NCI-H1930 (cell line): ENCODE measurements around the gene IFNA21.
"Not testable (repeated sequence)": the region's sequence is repeated elsewhere in the genome, so short reads cannot be mapped to it uniquely, and the experiment has no call there.

Experiments
- DNase-seq, 2 experiments: peaks; one replicate each; lab custom pipeline; 2025; lab: John Stamatoyannopoulos, UW

Gene IFNA21

DNA sequence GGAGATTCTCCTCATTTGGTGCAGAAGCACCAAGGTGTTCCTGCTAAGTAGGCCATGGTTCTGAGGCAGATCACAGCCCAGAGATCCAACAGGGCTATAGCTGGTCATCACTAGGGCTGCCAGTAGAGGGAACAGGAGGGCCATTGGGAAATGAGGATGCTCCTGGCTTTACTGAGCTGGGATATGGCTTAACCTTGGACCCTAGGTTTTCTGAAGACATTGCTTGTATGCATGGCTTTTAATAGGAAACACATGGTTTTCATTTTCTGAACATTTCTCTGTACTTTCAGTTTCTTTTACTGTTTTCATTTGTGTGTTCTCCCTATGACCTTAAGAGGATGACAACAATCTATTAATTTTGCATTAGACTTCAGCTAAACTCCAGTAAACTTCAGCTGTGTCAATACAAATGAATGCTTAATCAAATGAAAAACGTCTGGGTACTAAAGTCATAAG, 25.0 kb downstream of the IFNA21 start, which contains the start of gene IFNW1:
Gene IFNW1 (minus strand): TSS at position 406 of the 456 bp plus-strand sequence. CDS start 262 bp downstream, at position 144.
- DNase-seq: no peak

DNA sequence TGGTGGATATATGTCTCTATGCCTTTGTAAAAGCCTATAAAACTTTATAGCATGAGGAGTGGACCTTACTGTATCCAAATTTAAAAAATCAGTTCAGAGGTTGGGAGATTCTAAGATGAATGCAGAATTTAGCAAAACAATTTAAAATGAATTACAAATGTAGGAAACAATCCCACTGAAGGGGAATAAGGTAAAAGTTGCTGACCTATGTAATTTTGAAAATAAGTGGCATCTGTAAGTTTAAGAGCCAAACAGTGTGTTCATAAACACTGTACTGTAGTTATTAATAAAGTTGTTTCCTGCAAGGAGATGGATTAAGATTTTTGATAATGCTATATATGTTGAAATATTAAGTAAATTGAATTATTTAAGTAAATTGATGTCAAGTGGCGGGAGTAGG, 29.4 kb downstream of the IFNA21 start:
- no peak for DNase-seq

DNA sequence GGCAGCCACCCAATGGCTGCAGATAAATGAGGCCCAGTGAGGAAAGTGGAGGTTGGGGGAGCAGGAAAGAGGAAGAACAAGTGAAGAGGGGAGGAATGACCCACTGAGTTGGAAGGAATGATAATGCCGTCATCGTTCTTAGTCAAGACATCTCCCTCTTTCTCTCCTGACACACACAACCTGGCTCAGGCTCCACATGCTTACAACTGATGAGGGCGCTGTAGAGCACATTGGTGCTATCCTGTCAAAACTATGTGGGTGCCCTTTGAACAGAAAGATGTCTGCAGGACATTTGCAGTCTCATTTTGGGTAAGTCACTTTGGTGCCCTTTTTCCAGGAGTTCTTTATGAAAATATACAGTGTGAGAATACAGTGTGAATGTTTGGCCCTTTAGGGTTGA, 30.7 kb downstream of the IFNA21 start:
- DNase-seq: no peak

DNA sequence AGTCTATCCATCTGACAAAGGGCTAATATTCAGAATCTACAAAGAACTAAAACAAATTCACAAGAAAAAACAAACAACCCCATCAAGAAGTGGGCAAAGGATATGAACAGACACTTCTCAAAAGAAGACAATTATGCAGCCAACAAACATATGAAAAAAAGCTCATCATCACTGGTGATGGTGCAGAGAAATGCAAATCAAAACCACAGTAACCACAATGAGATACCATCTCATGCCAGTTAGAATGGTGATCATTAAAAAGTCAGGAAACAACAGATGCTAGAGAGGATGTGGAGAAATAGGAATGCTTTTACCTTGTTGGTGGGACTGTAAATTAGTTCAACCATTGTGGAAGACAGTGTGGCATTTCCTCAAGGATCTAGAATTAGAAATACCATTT, 38.3 kb downstream of the IFNA21 start:
- not testable (repeated sequence) for DNase-seq

DNA sequence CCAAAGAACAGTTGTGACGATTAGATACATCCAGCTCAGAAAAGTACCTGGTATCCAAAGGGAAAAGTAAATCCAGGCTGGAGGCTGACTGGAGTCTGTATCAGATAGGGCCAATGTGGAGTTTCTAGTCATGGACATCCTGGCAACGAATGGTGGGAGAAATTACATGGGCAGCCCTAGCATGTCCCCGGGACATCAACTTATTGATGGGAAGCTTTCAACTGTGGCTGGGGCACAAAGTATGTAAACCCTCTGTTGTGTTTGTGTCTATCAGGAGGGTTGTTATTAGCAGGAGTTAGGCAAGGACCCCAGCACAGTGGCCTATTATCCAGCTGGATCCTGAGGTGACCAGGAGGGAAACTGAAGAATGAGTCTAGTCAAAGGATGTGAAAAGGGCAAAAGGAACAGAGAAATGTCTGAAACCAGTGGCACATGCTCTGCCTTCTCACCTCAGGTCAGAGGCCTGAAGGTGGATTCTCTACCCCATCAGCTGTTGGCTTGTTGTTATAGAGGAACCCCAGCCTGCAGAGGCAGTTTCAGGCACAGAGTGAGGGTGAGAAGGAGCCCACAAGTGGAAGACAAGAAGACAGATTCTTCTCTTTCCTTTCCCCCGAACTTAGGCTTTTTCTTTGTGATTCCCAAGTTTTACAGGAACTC, 44.7 kb downstream of the IFNA21 start:
- DNase-seq: no peak

DNA sequence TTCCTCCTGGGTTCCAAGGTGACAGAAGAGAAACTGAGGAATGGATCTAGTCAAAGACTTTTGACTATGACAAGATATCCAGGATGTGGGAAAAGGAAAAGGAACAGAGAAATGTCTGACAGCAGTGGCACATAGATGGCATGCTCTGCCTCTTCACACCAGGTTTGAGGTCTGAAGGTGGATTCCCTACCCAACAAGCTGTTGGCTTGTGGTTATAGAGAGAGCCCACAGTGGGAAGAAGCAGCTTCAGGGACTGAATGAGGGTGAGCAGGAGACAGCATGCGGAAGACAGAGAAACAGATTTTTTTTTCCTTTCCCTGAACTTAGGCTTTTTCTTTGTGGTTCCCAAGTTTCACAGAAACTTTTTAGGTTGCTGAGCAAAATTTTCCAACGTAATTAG, 45.4 kb downstream of the IFNA21 start:
- no peak for DNase-seq

DNA sequence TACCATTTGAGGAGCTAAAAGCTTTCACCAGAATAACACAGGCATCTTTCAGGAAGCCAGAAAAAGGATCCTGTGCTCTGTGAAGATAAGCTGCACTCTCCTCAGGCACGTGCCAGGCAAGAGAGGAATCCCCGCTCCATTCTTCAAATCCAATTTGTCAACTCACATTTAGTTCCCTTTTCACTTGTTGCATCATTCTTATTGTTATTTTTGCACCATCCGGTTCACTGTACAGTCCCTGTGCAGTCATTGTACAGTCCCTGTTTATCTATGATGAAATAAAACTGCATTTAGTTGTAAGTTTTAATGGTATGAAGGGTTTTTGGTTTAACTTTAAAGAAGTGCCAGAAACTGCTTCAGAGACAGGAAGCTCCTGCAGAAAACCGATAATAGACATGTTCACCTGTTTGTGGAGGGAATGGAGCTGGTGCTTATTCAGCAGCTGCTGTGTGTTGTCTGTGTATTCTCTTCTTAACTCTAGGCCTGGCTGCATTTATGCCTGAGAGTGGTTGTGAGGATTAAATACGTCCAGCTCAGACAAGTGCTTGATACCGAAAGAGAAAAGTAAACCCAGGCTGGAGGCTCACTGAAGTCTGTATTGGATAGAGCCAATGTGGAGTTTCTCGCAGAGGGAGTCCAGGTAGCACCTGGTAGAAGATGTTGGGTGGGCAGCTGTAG, 47.2 kb downstream of the IFNA21 start:
- no peak for DNase-seq
